HG03135 (cell line): ENCODE data around the gene LRP1B.

Experiments used
- ATAC-seq: cut with Tn5 transposase; IDR thresholded peaks from one replicate; pipeline ENCODE4 v1.9.1; 2021; ENCODE audit warnings: mild to moderate bottlenecking, moderate library complexity; ENCODE audit not compliant: unreplicated experiment

The LRP1B gene

DNA sequence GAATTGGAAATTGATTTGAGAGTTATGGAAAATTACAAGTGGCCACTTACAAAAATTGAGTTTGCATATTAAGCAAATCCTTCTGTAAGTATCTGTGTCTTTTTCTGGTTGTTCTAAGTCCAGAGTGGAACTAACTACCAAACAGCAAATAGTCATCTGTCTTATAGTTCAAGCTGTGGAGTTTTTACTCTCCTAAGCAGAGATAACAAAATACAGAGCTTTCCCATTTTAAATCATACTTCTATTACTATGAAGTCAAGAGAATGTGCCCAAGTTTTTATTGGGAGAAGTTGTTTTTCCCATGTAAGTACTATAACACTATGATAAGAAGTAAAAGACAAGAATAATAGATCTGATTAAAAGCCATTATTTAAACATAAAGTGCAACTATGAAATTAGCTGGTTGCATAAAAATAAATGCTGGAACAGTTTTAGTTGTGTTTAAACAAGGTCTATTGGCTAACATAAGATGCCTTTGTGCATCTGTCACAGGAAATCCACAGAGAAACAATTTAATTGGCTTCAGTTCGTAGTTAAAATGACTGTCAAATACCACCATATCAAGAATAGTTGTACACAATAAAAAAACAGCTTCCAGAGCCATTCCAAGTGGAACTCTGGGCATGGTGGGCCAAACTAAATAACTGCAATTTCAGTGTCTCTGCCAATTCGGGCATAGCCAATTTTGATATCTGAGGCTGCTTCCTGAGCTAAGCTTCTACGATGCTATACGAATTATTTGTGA is 1883.2 kb downstream of the LRP1B start:
- ATAC-seq = no peak

GRCh38 chr2:140246957-140247356 is 1883.9 kb downstream of the LRP1B start:
- no peak for ATAC-seq

- ATAC-seq = no peak
Observed at GRCh38 chr2:140246058-140246457, 1884.8 kb downstream of the LRP1B start.

DNA sequence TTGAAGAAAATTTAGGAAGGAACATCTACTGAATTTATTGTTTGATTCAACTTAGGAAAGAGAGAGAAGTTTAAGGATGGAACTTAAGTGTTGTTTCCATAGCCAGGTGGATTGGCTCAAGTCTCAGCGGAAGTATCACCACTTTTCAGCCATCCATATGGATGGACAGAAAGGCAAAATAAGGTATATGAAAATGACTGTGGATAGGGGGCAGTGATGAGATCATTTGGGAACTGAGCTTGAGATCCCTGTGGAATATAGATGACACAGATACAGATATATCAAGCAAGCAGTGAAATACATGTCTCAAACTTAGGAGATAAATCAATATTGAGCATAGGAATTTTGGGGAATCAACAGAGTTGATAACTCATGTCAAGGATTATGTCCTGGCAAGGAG is 1887.9 kb downstream of the LRP1B start:
- ATAC-seq = no peak

DNA sequence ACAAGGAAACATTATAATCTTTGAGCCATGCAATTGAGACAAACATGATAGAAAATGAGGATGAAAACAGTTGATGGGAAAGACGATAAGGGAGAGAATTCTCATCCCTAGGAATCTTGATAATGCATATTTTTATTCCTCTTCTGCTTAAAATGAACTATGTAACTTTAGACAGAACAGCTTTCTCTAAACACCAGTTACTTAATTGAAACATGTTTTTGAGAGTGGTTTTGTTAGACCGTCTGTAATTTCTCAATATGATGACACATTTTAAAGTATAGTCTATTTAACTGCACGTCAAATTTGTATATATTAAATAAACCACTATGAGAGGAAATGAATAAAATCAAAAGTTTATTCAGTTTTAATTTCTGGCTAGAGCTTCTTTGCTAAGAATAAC is 1896.7 kb downstream of the LRP1B start:
- ATAC-seq = no peak

DNA sequence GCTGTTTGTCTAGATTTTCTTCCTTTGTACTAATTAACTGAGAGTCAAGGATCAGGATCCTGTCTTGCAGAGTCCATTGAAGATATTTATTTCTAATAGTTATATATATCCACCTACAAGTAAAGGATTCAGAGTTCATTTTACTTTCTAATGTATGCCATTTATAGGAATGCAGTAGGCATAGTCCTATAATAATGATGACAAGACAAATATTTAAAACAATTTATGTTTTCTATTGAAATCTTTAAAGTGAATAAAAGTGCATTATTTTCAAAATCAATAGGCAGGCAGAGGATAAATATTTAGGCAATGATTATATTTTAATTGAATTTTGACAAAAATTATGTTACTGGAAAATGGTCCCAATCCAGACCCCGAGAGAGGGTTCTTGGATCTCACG is 1919.9 kb downstream of the LRP1B start:
- ATAC-seq = no peak

GRCh38 chr2:140205093-140205492 is 1925.7 kb downstream of the LRP1B start:
- ATAC-seq = no peak

DNA sequence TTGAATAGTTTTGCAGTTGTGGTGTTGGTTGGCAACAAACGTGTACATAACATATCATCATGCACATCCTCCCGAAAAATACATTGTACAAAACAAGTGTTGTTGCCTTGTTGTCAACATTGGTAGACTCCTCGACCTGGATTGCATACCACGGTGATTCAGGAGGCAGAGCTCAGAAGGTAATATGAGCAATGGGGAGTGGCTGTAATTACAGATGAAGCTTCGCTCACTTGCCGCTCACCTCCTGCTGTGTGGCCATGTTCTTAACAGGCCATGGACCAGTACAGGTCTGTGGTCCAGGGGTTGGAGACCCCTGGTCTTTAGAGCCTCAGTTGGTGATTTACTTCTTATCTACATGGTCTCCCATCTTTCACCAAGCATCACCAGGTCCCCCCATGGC is 1927.5 kb downstream of the LRP1B start:
- no peak for ATAC-seq

GRCh38 chr2:140201572-140201971 is 1929.2 kb downstream of the LRP1B start:
- ATAC-seq = no peak

GRCh38 chr2:140200764-140201163 is 1930.1 kb downstream of the LRP1B start:
- ATAC-seq = no peak

DNA sequence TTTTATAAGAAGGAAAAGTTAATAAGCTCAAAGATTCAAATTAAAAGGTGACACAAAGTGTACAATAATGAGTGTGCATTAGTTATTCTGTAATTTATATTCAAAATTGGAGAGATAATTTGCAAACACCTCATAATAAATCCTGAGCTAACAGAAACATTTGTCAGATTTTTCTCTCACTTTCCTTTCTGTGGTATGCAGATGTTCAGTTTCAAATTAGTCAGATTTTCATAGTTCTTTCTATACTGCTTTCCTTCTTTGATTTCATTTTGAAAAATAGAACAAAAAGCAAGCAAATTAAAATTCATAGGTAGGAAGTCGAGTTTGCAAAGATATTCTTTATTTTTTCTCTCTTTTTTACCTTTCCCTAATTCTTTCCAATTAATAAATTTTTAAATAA is 1930.5 kb downstream of the LRP1B start:
- ATAC-seq = no peak

DNA sequence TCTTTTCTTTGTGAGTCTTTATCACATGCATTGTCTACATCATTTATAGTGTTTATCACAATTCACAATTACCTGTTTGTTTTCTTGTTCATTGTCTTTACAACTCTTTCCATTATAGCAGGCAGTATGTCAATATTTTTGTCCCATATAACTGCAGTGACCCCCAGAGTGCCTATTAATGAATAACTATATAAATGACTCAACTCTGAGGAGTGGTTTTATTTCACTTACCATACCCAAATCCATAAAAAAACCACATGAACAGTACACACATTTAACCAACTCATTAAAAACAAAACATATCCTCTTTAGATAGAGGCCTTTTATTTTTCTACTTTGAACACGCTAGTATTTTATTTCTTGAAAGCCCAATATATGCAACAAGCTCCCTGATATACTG is 1931.5 kb downstream of the LRP1B start:
- ATAC-seq = no peak

GRCh38 chr2:140187086-140187485 is 1943.7 kb downstream of the LRP1B start:
- no peak for ATAC-seq

GRCh38 chr2:140186313-140186712 is 1944.5 kb downstream of the LRP1B start:
- no peak for ATAC-seq

DNA sequence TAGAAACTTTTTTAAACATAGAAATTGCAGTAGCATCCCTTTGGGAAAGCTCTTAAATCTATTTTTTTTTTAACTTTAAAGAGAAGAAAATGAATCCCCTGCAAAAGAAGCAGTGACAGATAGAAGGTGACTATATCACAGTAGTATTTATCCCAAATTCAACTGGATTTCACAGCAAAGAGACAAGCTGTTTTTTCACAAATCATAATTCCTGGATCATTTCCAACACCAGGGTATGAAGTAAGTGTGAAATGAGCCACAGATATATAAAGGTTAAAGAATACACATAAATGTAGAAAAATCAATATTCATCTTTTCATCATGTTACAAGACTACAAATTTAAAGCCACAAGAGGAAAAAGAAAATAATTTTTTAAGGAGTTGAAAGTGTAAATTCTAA is 1945.7 kb downstream of the LRP1B start:
- no peak for ATAC-seq

DNA sequence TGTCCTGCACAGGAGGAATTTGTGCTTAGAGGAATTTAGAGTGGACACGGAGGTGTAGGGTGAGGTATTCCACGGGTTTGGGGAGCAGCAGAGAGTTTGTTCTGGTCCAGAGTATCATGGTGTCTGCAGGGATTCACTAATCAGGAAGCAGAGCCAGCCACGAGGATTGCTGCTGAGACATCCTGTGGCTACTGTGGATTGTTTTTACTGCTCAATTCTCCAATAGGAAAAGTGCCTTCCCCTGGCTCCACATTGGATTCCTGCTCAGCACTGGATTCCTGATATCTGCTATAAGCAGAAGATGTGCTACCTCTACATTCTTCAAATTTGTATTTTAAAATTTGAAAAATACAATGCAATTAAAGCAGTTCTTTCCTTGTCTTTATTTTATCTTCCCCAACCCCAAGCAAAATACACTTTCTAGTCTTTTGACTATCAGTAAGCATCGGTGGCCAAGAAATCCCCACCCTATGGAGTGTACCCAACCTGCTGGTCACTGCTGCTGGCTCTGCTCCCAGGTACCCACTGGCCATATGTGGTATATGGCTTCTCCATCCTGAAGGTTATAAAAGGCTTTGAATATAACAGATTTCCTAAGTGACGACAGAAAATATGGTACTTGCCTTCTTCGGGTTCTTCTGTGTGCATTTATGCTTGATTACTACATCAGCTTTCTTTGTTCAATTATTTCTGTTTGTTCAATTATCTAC is 1947.6 kb downstream of the LRP1B start:
- ATAC-seq = no peak
